ENCODE measurements around the gene HMGXB3.

DNA sequence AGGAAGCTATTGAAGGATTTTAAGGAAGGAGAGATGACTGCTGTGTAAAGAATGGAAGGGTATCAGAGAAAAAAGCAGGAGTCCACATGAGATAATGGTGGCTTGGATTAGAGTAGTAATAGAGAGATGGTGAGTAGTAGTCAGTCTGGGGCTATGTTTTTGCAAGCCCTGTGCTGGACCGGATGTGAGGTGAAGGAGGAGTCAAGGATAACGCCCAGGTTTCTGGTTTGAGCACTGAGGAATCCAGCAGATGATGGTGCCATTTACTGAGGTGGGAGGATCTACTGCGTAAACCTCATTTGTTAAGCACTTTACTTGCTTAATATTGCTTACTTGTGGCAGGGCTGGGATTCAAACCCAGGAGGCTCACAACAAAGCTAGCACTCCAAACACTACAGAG lies 1.2 kb upstream of the HMGXB3 start:
- TF ChIP-seq, protein P1, sequence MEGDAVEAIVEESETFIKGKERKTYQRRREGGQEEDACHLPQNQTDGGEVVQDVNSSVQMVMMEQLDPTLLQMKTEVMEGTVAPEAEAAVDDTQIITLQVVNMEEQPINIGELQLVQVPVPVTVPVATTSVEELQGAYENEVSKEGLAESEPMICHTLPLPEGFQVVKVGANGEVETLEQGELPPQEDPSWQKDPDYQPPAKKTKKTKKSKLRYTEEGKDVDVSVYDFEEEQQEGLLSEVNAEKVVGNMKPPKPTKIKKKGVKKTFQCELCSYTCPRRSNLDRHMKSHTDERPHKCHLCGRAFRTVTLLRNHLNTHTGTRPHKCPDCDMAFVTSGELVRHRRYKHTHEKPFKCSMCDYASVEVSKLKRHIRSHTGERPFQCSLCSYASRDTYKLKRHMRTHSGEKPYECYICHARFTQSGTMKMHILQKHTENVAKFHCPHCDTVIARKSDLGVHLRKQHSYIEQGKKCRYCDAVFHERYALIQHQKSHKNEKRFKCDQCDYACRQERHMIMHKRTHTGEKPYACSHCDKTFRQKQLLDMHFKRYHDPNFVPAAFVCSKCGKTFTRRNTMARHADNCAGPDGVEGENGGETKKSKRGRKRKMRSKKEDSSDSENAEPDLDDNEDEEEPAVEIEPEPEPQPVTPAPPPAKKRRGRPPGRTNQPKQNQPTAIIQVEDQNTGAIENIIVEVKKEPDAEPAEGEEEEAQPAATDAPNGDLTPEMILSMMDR (IDR thresholded peaks at IDR 0.05): no peak
- TF ChIP-seq POLR2A (IDR thresholded peaks at IDR 0.05) (no peak), POLR2AphosphoS5 (IDR thresholded peaks at IDR 0.05) (no peak)

All from suprapubic skin (tissue), 4 donors.